Measurements from ENCODE around the gene CDC42BPA.

DNA sequence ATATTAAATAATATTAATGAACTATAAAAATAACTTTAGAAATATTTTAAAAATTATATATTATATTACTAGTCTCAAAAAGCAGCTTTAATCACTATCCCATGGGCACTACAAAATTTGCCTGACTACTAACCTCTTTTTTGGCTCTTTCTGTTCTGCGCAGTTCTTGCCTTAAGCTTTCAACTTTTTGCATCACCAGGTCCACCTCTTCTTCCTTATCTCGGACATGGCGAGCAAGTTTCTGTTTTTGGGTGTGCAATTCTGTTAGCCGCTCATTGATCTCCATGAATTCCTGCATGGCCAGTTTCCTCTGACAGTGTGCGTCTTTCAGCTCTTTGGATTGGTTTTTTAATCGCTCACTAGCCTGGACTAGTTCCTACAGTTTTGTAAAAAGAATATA, 205.8 kb downstream of the CDC42BPA start:
- no peak for TF ChIP-seq GATA3 (IDR thresholded peaks at IDR 0.05; ENCODE audit: low read depth, low read length)
- no peak for TF ChIP-seq GATA2 (IDR thresholded peaks at IDR 0.05; ENCODE audit: low read depth, low read length)

All from SH-SY5Y (cell line).